Natural killer cell treated with Interleukin-12 subunit alpha and Interleukin-12 subunit beta and Interleukin-15 and Interleukin-18, amount 100 ng/mL, for 72 hours (primary cell): ENCODE measurements around the gene CYGB. TPM values are rescaled to one million over a fixed set of nuclear protein-coding genes. Genes with fewer than 3 reads are reported as not detected.
"Not testable (repeated sequence)": the region's sequence is repeated elsewhere in the genome, so short reads cannot be mapped to it uniquely, and the experiment has no call there.

Experiments used
- ATAC-seq, 2 donors: fragments of 150-1000 bp; cut with Tn5 transposase in 1 of 2; sonication (Bioruptor Pico), chemical (Tn5 transposase) in 1 of 2; 2 replicates each; pipeline ENCODE4 v1.10.0; 2021
- DNase-seq: peaks from one replicate; pipeline ENCODE4 v3.0.0; 2022; ENCODE audit warnings: low spot score
- H3K27ac Mint-ChIP-seq, 2 donors: 1 replicate in 1 of 2; 2 replicates in 1 of 2; pipeline ENCODE4 v1.8.0; 2022; ENCODE audit warnings: mixed read lengths in 2 of 2, mild to moderate bottlenecking in 1 of 2, moderate library complexity in 1 of 2
- H3K27me3 Mint-ChIP-seq, 2 donors: 1 replicate in 1 of 2; 2 replicates in 1 of 2; pipeline ENCODE4 v1.8.0; 2022; ENCODE audit warnings: mixed read lengths in 2 of 2
- H3K36me3 Mint-ChIP-seq: one replicate; pipeline ENCODE4 v1.8.0; 2022; ENCODE audit warnings: mixed read lengths
- H3K4me1 Mint-ChIP-seq, 2 donors: 1 replicate in 1 of 2; 2 replicates in 1 of 2; pipeline ENCODE4 v1.8.0; 2022; ENCODE audit warnings: low read depth in 2 of 2, mixed read lengths in 2 of 2, mild to moderate bottlenecking in 1 of 2
- H3K4me3 Mint-ChIP-seq: one replicate; pipeline ENCODE4 v1.8.0; 2022; ENCODE audit warnings: mixed read lengths
- H3K9me3 Mint-ChIP-seq: 2 replicates; pipeline ENCODE4 v1.8.0; 2022; ENCODE audit warnings: mixed read lengths
- total RNA-seq, 2 donors: library from RNA; stranded (reverse); gene quantifications; one replicate each; pipeline ENCODE4 v1.2.3, GENCODE V29; 2022

The CYGB gene
- total RNA-seq, 2 donors from 2014 or later = 1.0 to 2.9 TPM

DNA sequence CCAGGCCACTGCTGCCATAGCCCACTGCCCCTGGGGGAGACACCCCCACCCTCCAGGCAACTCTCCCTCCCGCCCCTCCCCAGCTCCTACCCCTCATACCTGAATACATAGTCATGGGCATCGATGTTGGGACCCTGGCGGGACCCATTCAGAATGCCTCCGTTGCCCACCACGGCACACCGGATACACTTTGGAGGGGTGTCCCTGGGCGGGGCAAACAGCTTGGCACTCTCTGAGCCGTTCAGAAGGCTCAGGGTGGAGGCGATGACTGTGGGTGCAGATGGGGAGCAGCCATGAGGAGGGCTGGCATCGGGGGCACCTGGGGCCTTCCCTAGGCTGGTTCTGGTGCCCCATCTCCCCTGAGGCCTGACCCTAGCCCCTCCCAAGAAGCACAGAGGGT is 35.6 kb upstream of the CYGB start:
- Mint-ChIP-seq H3K4me1 (peaks cover 5 to 11% of the 10 kb centered on the region in 2 donors), H3K36me3 (no peaks in the 10 kb centered on the region), H3K27me3 (no peaks in the 10 kb centered on the region), H3K27ac (no peak overlapping the region), H3K4me3 (no peak overlapping the region), H3K9me3 (no peaks in the 10 kb centered on the region)
- ATAC-seq = peak in 1 of 2 donors; percentile 2
- DNase-seq = no peak

DNA sequence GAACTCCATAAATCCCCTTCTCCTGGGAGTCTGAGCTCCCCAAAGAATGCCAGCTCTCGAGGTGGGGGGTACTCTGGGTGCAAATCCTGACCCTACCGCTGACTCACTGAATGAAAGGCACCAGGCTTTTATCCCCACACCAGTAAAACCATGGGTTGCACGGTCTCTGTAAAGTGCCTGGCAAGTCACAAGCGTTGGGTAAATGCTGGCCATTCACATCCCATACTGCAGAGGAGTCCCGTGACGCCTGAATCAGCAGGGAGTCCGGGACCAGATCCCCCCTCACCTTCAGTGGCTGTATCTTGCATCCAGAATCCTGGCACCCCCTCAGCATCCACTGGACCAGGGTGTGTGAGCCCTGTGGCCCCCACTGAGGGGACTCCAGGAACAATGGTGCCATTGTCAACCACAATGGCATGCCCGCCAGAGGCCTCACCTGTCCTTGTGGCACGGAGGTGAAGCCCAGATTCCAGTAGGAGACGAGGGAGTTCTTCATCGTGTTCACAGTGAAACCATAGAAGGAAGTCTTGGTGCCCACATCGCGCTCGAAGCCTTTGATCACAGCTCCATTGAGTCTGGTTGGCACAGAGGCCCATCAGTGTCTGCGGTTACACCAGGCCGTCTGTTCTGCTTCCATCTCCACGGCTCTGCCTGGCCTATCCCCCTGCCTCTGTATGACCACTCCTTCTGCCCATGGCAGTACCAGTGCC is 34.8 kb upstream of the CYGB start:
- no peak overlapping the region for H3K27ac Mint-ChIP-seq
- H3K4me1 Mint-ChIP-seq = peaks cover 11 to 19% of the 10 kb centered on the region in 2 donors
- DNase-seq (no peak), ATAC-seq (no peak)
- no peaks in the 10 kb centered on the region for H3K36me3 Mint-ChIP-seq
- no peaks in the 10 kb centered on the region for H3K9me3 Mint-ChIP-seq
- H3K4me3 Mint-ChIP-seq = no peak overlapping the region
- H3K27me3 Mint-ChIP-seq = no peaks in the 10 kb centered on the region

DNA sequence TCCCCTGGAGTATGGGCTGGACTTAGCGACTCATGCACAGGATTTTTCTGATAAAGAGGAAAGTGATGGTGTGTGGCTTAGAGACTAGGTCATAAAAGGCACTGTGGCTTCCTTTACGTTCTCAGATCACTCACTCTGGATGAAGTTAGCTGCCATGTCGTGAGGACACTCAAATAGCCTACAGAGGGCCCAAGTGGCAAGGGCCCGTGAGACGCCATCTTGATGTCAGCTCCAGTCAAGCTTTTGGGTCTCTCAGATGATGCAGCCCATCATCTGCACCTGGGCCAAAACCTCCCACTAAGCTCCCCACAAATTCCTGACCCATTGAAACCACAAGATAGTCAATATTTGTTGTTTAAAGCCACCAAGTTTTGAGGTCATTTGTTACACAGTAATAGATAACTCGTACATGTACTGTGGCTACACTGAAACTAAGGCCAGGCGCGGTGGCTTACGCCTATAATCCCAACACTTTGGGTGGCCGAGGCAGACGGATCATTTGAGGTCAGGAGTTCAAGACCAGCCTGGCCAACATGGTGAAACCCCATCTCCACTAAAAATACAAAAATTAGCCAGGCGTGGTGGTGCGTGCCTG is 33.5 kb upstream of the CYGB start:
- ATAC-seq (no peak), DNase-seq (no peak)
- Mint-ChIP-seq H3K4me3 (no peak overlapping the region), H3K27me3 (no peaks in the 10 kb centered on the region), H3K9me3 (no peaks in the 10 kb centered on the region), H3K27ac (no peak overlapping the region), H3K36me3 (peaks cover 4% of the 10 kb centered on the region), H3K4me1 (peaks cover 23 to 25% of the 10 kb centered on the region in 2 donors)

DNA sequence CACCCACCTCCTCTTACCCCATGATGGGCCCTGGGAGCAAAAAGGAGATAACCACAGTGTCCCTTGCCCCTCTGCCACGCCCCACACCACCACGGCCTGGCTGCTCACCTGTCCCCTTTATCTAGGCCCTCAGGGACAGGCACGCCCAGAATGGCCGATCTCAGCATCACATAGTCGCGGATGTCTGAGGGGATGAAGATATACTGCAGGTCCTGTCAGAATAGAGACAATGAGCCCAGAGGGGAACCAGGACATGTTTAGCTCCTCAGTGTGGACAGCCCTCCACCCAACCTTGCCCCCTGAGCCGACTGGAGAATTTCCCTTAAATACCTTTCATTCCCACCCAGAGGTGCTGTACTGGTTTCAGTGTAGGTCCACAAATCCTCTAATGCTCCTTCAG is 32.9 kb upstream of the CYGB start:
- Mint-ChIP-seq H3K9me3 (no peaks in the 10 kb centered on the region), H3K36me3 (peaks cover 9% of the 10 kb centered on the region), H3K27ac (no peak overlapping the region), H3K27me3 (no peaks in the 10 kb centered on the region), H3K4me3 (no peak overlapping the region), H3K4me1 (peaks cover 28 to 29% of the 10 kb centered on the region in 2 donors)
- no peak for DNase-seq
- no peak for ATAC-seq

DNA sequence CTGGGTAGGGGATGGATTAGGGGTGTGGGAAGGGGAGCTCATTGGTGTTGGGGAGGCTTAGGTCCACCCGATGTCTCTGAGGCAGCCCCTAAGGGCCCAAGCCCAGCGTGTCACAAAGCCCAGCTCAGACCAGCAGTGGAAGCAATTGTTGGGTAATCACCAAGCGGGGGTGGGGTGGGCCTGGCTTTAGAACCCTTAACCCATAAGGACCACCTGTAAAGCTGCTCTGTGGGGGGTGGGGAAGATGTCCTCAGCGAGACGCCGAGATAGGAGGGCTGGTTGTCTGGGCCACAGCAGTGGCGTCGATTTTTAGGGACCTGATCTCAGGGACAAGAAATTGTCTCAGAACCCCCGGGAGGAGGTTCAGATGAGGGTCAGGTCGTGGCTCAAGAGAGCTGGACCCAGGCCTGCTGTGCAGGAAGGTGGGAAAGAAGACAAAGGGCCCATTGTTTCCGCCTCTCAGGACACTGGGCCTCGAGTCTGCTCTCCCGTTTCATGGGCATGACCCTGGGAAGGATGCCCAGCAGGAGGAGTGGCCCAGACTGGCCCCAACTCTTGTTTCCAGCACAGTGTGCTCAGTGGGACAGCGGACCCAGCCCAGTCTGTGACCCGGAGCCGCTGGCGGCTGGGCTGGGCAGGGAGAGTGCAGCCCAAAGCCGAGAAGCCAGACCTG is 32.2 kb upstream of the CYGB start:
- Mint-ChIP-seq H3K4me3 (no peak overlapping the region), H3K27me3 (no peaks in the 10 kb centered on the region), H3K4me1 (peaks cover 30 to 31% of the 10 kb centered on the region in 2 donors), H3K9me3 (no peaks in the 10 kb centered on the region), H3K36me3 (peaks cover 13% of the 10 kb centered on the region), H3K27ac (no peak overlapping the region)
- DNase-seq (no peak), ATAC-seq (peak in 1 of 2 donors; percentile 29)

DNA sequence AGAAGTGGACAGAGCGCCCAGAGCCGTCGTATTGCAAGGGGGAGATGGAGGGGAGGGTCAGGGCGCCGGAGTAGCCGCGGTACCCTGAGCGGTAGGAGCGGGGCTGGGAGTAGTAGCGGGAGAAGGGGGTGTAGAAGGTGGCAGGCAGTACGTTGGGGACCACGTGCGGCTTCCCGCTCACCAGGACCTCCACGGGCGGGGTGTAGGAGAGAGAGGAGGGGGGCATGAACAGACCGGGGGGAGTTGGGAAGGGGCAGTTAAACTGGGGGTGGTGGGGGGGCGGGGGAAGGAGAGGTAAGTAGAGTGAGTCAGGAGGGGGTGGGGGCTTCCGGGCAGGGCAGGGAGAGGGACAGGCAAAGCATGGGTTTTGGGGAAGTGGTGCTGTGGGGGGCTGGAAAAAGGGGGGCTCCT is 31.3 kb upstream of the CYGB start:
- no peak for ATAC-seq
- no peaks in the 10 kb centered on the region for H3K9me3 Mint-ChIP-seq
- DNase-seq = no peak
- H3K27me3 Mint-ChIP-seq = no peaks in the 10 kb centered on the region
- H3K27ac Mint-ChIP-seq = peak overlapping the region; percentile 15 to 51
- H3K4me3 Mint-ChIP-seq = no peak overlapping the region
- peaks cover 13% of the 10 kb centered on the region for H3K36me3 Mint-ChIP-seq
- H3K4me1 Mint-ChIP-seq = peaks cover 30 to 31% of the 10 kb centered on the region in 2 donors

DNA sequence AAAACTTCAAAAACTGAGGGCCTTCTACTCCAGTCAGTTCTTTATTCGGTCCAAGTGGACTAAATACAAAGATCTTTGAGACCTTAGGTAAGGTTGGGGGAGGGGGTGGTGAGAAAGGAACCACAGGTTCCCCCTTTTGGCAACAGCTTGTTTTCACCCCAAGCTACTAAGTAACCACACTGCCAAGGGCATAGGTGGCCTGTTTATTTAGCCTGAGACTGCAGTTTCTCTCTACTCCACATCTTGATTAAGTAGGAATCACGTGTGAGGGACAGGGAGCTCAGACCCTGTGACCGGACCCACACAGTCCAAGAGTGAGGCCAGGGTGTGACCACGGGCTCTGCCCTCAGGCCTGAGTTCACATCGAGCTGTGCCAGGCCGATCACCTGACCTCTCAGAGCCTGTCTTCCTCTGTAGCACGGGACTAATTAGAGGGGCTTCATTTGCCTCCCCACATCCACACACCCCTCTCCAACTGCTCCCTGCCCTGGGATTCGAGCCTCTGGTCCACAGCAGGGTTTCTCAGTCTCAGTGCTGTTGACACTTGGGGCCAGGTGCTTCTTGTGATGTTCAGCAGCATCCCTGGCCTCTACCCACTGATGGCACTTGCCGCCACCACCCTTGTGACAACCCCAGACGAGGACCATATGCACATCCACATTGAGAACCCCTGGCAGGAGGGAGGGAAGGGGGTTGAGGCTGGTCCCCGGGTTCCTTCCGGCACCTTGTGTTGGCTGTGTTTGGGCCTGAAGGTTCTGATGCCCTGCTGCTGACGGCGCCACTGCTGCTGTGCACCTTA is 30.3 kb upstream of the CYGB start:
- Mint-ChIP-seq H3K36me3 (peaks cover 17% of the 10 kb centered on the region), H3K27ac (peak overlapping the region; percentile 15 to 51), H3K4me3 (no peak overlapping the region), H3K27me3 (no peaks in the 10 kb centered on the region), H3K9me3 (no peaks in the 10 kb centered on the region), H3K4me1 (peaks cover 35 to 36% of the 10 kb centered on the region in 2 donors)
- DNase-seq = no peak
- ATAC-seq = no peak

DNA sequence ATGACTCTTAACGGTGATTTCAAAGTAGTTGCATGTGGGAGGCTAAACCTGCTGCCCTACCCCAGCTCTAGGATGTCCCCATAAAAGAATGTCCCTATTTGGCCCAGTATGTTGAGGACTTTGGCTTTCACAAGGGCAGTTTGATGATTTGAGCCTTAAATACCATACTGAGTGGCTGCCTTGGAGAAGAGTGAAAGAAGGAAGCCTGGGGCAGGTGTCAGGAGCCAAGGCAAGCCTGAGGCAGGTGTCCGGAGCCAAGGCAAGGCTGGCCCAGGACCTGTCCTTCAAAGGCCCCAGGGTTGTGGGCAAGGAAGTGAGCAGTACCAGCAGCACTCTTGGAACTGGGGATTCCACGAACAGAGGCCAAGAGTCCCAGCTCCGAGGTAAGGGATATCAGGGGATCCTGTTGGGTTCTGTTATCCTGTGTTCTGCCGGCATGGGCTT is 29.5 kb upstream of the CYGB start:
- no peak for DNase-seq

DNA sequence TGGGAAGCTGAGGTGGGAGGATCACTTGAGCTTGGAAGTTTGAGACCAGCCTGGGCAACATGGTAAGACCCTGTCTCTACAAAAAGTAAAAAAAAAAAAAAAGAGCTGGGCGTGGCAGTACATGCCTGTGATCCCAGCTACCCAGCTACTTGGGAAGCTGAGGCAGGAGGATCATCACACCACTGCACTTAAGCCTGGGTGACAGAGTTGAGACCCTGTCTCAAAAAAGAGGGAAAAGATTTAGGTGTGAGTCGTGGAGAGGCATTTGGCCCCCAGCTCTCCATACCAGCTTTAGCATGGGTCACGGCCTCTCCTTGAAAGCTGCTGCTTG is 29.1 kb upstream of the CYGB start:
- Mint-ChIP-seq H3K9me3 (no peaks in the 10 kb centered on the region), H3K27me3 (no peaks in the 10 kb centered on the region), H3K27ac (peak overlapping the region; percentile 4 to 52), H3K4me1 (peaks cover 42 to 44% of the 10 kb centered on the region in 2 donors), H3K36me3 (peaks cover 23% of the 10 kb centered on the region), H3K4me3 (no peak overlapping the region)
- DNase-seq (no peak), ATAC-seq (no peak)

More for the DNA sequence above, 29.5 kb upstream of the CYGB start:
- H3K36me3 Mint-ChIP-seq = peaks cover 19% of the 10 kb centered on the region
- H3K4me1 Mint-ChIP-seq = peaks cover 39% of the 10 kb centered on the region in 2 donors
- H3K27me3 Mint-ChIP-seq = no peaks in the 10 kb centered on the region
- no peaks in the 10 kb centered on the region for H3K9me3 Mint-ChIP-seq
- peak overlapping the region; percentile 4 to 52 for H3K27ac Mint-ChIP-seq
- H3K4me3 Mint-ChIP-seq = no peak overlapping the region
- no peak for ATAC-seq

DNA sequence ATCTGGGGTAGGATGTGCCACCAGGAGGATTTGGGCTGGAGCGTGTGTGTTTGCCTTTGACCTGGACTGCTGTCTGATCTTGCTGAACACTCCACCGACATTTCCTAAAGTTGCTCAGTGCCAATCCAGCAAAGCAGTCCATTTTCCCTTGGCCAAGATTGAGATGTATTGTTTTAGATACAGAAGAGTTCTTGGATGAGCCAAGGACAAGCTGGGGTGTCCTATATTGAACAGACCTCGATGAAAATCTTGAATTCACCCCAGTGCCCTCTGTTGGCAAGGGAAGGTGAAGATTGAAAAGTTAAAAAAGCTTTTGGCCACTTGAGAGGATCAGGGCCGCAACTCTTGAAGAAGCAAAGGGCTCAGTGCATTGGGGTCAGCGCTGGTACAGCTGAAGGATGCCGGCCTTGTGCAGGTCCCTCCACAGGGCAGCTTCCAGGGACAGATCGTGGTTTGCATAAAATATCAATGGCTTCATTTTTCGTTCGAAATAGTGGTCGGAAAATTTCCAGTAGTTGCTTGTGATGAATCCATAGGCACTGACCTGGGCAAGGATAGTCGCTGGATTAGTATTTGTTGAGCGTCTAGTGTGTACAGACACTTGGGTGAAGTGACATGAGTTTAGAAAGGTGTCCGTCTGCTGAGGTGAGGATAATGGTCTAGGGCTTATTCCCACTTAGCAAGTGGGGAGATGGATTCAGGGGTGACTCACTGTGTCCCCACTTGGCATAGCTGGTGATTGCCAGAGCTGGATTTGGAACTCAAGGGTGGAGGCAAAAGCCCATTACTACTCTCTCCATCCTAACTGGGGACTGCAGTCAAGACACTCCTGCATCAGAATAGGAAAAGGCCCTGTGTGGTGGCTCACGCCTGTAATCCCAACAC is 28.5 kb upstream of the CYGB start:
- no peak for ATAC-seq
- no peaks in the 10 kb centered on the region for H3K9me3 Mint-ChIP-seq
- no peak for DNase-seq
- no peak overlapping the region for H3K4me3 Mint-ChIP-seq
- H3K36me3 Mint-ChIP-seq = peaks cover 26% of the 10 kb centered on the region
- H3K27ac Mint-ChIP-seq = peak overlapping the region; percentile 4 to 78
- peaks cover 44 to 50% of the 10 kb centered on the region in 2 donors for H3K4me1 Mint-ChIP-seq
- no peaks in the 10 kb centered on the region for H3K27me3 Mint-ChIP-seq

DNA sequence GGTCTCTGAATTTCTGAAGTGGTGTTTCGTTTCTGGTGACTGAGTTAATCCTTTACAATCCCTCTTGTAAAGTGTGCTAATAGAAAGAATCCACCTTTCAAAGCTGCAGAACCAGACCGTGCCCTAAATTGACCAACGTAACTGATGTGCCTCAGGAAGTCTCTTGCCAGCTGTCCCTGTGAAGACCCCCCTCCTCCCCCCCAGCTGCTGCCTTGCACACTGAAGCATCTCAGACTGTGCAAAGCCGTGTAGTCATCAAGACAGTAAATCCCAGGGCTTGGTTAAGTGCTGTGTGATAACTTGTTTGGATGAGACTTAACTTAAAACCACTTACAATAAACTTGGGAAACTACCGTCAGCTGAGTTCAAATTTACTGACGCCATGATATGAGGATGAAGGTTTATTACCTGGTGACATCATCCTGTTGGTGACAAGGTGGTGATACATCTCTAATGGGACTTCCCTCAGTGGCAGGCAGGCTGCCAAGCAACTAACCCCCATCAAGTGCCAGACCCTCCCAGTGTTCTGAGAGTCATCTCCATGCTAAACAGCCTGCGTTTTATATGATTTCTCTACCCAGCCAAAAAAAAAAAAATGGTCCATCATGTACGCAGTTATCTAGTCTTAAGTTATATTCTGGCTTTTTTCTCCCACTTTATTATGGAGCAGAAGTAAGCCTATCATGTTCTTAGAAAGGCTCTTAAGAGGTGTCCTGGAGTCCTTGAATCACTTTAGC is 27.6 kb upstream of the CYGB start:
- Mint-ChIP-seq H3K27ac (peak overlapping the region in 1 of 2 donors; percentile 78), H3K36me3 (peaks cover 26% of the 10 kb centered on the region), H3K4me1 (peaks cover 45 to 58% of the 10 kb centered on the region in 2 donors)
- DNase-seq, H3K4me3 Mint-ChIP-seq, H3K9me3 Mint-ChIP-seq, H3K27me3 Mint-ChIP-seq: not testable (repeated sequence)
- ATAC-seq = peak in 1 of 2 donors; percentile 34

DNA sequence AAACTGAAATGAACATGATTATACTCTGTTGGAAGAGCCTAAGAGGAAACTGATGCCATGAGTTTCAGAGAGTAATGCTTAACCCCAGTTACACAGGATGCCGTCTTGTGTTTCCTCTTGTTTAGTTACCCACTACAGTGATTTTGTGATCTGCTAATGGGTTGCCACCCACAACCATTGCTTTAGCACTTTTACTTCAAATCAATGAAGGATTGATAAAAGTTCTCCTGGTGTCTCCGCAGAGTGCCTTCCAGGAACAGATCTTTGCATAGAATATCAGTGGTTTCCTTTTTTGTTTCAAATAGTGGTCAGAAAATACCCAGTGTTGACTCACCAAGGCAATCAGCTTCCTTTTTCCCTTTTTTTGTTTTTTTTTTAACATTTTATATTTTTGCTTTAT is 25.9 kb upstream of the CYGB start:
- ATAC-seq (peak; percentile 65 to 71), DNase-seq (peak; percentile 53)
- H3K4me3 Mint-ChIP-seq = peak overlapping the region; percentile 77
- peaks cover 33% of the 10 kb centered on the region for H3K36me3 Mint-ChIP-seq
- not testable (repeated sequence) for H3K27me3 Mint-ChIP-seq, H3K9me3 Mint-ChIP-seq
- H3K4me1 Mint-ChIP-seq = peaks cover 55 to 72% of the 10 kb centered on the region in 2 donors
- H3K27ac Mint-ChIP-seq = peak overlapping the region; percentile 62 to 83
